ENCODE measurements around the gene CSF1R.

CSF1R gene

GRCh38 chr5:150046031-150046430, 40.3 kb downstream of the CSF1R start:
- no peaks in the 10 kb centered on the region for H3K9me3 ChIP-seq (ENCODE audit: control insufficient read depth in 2 of 2, low read length in 2 of 2)
- H3K27me3 ChIP-seq (ENCODE audit: control insufficient read depth in 2 of 2, insufficient read depth in 2 of 2, low read length in 2 of 2) = no peaks in the 10 kb centered on the region
- H3K4me1 ChIP-seq (ENCODE audit: control insufficient read depth in 2 of 2, insufficient read depth in 2 of 2, low read length in 2 of 2) = peaks cover 12 to 14% of the 10 kb centered on the region in 2 donors
- H3K36me3 ChIP-seq (ENCODE audit: control insufficient read depth in 2 of 2, insufficient read depth in 2 of 2, low read length in 2 of 2) = peaks cover 70 to 79% of the 10 kb centered on the region in 2 donors
- no peak overlapping the region for H3K27ac ChIP-seq (ENCODE audit: low read depth in 2 of 2, low read length in 2 of 2)
- H3K4me3 ChIP-seq (ENCODE audit: low read length in 2 of 2) = no peak overlapping the region
- H3K9ac ChIP-seq (ENCODE audit: low read depth in 1 of 2, low read length in 2 of 2) = no peak overlapping the region

DNA sequence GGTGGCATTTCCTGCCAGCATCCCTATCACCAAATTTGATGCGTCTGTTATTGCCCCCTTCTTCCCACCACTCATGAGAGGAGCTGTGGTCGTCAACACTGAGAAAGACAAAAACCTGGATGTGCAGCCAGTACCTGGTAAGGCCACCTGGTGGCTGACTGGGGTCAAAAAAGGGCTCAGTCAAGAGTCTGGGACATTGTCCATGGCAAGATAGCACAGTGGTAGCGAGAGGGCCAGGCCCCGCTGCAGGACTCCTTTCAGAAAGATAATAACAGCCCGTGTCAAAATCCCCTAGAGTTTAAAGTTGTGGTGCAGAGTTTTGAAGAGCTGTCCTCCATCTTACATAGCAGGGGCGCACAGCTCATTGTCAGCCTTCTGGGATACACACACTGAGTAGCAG, 40.8 kb downstream of the CSF1R start:
- peaks cover 12 to 14% of the 10 kb centered on the region in 2 donors for H3K4me1 ChIP-seq (ENCODE audit: control insufficient read depth in 2 of 2, insufficient read depth in 2 of 2, low read length in 2 of 2)

DNA sequence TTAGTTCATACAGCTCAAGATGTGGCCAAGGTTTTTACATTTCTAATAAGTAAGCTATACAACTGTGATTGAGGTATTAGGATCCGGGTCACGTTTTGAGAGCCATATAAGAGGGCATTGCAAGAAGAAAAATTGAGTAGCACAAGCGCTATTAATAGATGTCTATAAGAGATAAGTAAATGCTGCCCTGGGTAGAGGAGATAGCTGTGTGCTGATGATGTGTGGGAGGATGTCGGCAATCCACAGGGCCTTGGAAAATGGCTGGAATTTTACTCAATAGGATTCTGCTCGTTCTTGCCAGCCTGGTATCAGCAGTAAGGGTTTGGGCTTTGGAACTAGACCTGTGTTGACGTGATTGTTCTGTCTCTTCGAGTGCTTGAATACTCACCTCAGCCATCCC, 41.6 kb downstream of the CSF1R start:
- no peaks in the 10 kb centered on the region for H3K9me3 ChIP-seq (ENCODE audit: control insufficient read depth in 2 of 2, low read length in 2 of 2)
- peaks cover 68 to 76% of the 10 kb centered on the region in 2 donors for H3K36me3 ChIP-seq (ENCODE audit: control insufficient read depth in 2 of 2, insufficient read depth in 2 of 2, low read length in 2 of 2)
- H3K27me3 ChIP-seq (ENCODE audit: control insufficient read depth in 2 of 2, insufficient read depth in 2 of 2, low read length in 2 of 2) = no peaks in the 10 kb centered on the region
- peaks cover 12 to 14% of the 10 kb centered on the region in 2 donors for H3K4me1 ChIP-seq (ENCODE audit: control insufficient read depth in 2 of 2, insufficient read depth in 2 of 2, low read length in 2 of 2)
- no peak overlapping the region for H3K27ac ChIP-seq (ENCODE audit: low read depth in 2 of 2, low read length in 2 of 2)
- no peak overlapping the region for H3K9ac ChIP-seq (ENCODE audit: low read depth in 1 of 2, low read length in 2 of 2)
- no peak overlapping the region for H3K4me3 ChIP-seq (ENCODE audit: low read length in 2 of 2)

More for the DNA sequence above, 40.8 kb downstream of the CSF1R start:
- H3K4me3 ChIP-seq (ENCODE audit: low read length in 2 of 2) = no peak overlapping the region
- no peaks in the 10 kb centered on the region for H3K27me3 ChIP-seq (ENCODE audit: control insufficient read depth in 2 of 2, insufficient read depth in 2 of 2, low read length in 2 of 2)
- no peaks in the 10 kb centered on the region for H3K9me3 ChIP-seq (ENCODE audit: control insufficient read depth in 2 of 2, low read length in 2 of 2)
- H3K9ac ChIP-seq (ENCODE audit: low read depth in 1 of 2, low read length in 2 of 2) = no peak overlapping the region
- H3K27ac ChIP-seq (ENCODE audit: low read depth in 2 of 2, low read length in 2 of 2) = no peak overlapping the region
- peaks cover 70 to 79% of the 10 kb centered on the region in 2 donors for H3K36me3 ChIP-seq (ENCODE audit: control insufficient read depth in 2 of 2, insufficient read depth in 2 of 2, low read length in 2 of 2)

DNA sequence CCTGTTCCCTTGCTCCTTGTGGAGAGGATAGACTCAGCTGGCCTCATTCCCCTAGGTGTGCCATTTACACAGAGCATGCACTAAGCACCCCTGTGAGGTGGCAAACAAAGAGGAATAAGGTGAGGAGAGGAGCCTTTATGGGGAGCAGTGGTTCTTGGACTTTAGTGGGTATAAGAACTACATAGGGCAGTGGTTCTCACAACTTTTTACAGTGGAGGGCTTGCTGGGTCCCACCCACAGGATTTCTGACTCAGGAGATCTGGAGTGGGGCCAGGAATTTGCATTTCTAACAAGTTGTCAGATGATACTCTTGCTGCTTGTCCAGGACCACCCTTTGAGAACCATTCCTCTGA, 42.0 kb downstream of the CSF1R start:
- peaks cover 12 to 14% of the 10 kb centered on the region in 2 donors for H3K4me1 ChIP-seq (ENCODE audit: control insufficient read depth in 2 of 2, insufficient read depth in 2 of 2, low read length in 2 of 2)
- no peaks in the 10 kb centered on the region for H3K27me3 ChIP-seq (ENCODE audit: control insufficient read depth in 2 of 2, insufficient read depth in 2 of 2, low read length in 2 of 2)
- H3K9ac ChIP-seq (ENCODE audit: low read depth in 1 of 2, low read length in 2 of 2) = no peak overlapping the region
- peaks cover 66 to 74% of the 10 kb centered on the region in 2 donors for H3K36me3 ChIP-seq (ENCODE audit: control insufficient read depth in 2 of 2, insufficient read depth in 2 of 2, low read length in 2 of 2)
- no peak overlapping the region for H3K4me3 ChIP-seq (ENCODE audit: low read length in 2 of 2)
- peak overlapping the region; percentile 25 to 46 for H3K27ac ChIP-seq (ENCODE audit: low read depth in 2 of 2, low read length in 2 of 2)
- H3K9me3 ChIP-seq (ENCODE audit: control insufficient read depth in 2 of 2, low read length in 2 of 2) = no peaks in the 10 kb centered on the region

DNA sequence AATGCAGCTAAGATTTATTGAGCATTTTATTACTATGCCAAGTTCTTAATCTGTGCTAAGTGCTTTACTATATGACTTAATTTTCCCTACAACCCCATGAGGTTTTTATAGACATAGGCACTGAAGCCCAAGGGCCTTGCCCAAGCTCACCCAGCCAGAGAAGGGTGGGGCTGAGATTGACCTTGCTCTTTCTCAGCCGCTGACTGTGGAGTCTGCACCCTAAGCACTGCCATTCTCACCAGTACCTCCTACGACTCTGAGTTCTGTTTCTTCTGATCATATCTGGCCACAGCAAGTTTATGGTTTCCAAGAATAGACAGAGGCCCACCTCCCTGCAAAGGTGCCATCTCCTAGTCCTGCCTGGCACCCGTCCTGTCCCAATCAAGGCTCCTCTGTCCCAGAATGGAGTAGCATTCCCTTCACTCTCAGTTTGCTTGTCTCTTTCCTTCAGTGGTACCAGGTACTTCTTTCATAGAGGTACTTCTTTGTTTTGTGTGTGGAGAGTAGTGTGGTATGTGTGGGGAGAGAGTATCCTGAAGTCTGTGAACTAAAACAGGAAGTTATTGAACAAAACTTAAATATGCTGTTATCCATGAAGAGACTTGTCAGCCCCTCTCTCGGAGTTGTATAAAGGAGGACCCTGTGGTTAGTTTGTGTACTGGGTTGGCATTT, 42.6 kb downstream of the CSF1R start:
- peak overlapping the region; percentile 25 to 46 for H3K27ac ChIP-seq (ENCODE audit: low read depth in 2 of 2, low read length in 2 of 2)
- no peaks in the 10 kb centered on the region for H3K9me3 ChIP-seq (ENCODE audit: control insufficient read depth in 2 of 2, low read length in 2 of 2)
- peak overlapping the region in 1 of 2 donors; percentile 24 for H3K4me3 ChIP-seq (ENCODE audit: low read length in 2 of 2)
- H3K27me3 ChIP-seq (ENCODE audit: control insufficient read depth in 2 of 2, insufficient read depth in 2 of 2, low read length in 2 of 2) = no peaks in the 10 kb centered on the region
- H3K36me3 ChIP-seq (ENCODE audit: control insufficient read depth in 2 of 2, insufficient read depth in 2 of 2, low read length in 2 of 2) = peaks cover 65 to 70% of the 10 kb centered on the region in 2 donors
- peak overlapping the region in 1 of 2 donors; percentile 5 for H3K9ac ChIP-seq (ENCODE audit: low read depth in 1 of 2, low read length in 2 of 2)
- peaks cover 12 to 14% of the 10 kb centered on the region in 2 donors for H3K4me1 ChIP-seq (ENCODE audit: control insufficient read depth in 2 of 2, insufficient read depth in 2 of 2, low read length in 2 of 2)

- no peak overlapping the region for H3K9ac ChIP-seq (ENCODE audit: low read depth in 1 of 2, low read length in 2 of 2)
- H3K4me3 ChIP-seq (ENCODE audit: low read length in 2 of 2) = no peak overlapping the region
- no peak overlapping the region for H3K27ac ChIP-seq (ENCODE audit: low read depth in 2 of 2, low read length in 2 of 2)
- H3K27me3 ChIP-seq (ENCODE audit: control insufficient read depth in 2 of 2, insufficient read depth in 2 of 2, low read length in 2 of 2) = no peaks in the 10 kb centered on the region
- peaks cover 61 to 68% of the 10 kb centered on the region in 2 donors for H3K36me3 ChIP-seq (ENCODE audit: control insufficient read depth in 2 of 2, insufficient read depth in 2 of 2, low read length in 2 of 2)
- H3K4me1 ChIP-seq (ENCODE audit: control insufficient read depth in 2 of 2, insufficient read depth in 2 of 2, low read length in 2 of 2) = peaks cover 12 to 14% of the 10 kb centered on the region in 2 donors
- H3K9me3 ChIP-seq (ENCODE audit: control insufficient read depth in 2 of 2, low read length in 2 of 2) = no peaks in the 10 kb centered on the region
Measured at GRCh38 chr5:150042459-150042858, 43.9 kb downstream of the CSF1R start.

- H3K27me3 ChIP-seq (ENCODE audit: control insufficient read depth in 2 of 2, insufficient read depth in 2 of 2, low read length in 2 of 2) = no peaks in the 10 kb centered on the region
- H3K36me3 ChIP-seq (ENCODE audit: control insufficient read depth in 2 of 2, insufficient read depth in 2 of 2, low read length in 2 of 2) = peaks cover 75 to 76% of the 10 kb centered on the region in 2 donors
- H3K4me1 ChIP-seq (ENCODE audit: control insufficient read depth in 2 of 2, insufficient read depth in 2 of 2, low read length in 2 of 2) = peaks cover 3 to 5% of the 10 kb centered on the region in 2 donors
- no peaks in the 10 kb centered on the region for H3K9me3 ChIP-seq (ENCODE audit: control insufficient read depth in 2 of 2, low read length in 2 of 2)
- no peak overlapping the region for H3K4me3 ChIP-seq (ENCODE audit: low read length in 2 of 2)
- H3K27ac ChIP-seq (ENCODE audit: low read depth in 2 of 2, low read length in 2 of 2) = no peak overlapping the region
- no peak overlapping the region for H3K9ac ChIP-seq (ENCODE audit: low read depth in 1 of 2, low read length in 2 of 2)
Measured at GRCh38 chr5:150038547-150038946, 47.8 kb downstream of the CSF1R start.

DNA sequence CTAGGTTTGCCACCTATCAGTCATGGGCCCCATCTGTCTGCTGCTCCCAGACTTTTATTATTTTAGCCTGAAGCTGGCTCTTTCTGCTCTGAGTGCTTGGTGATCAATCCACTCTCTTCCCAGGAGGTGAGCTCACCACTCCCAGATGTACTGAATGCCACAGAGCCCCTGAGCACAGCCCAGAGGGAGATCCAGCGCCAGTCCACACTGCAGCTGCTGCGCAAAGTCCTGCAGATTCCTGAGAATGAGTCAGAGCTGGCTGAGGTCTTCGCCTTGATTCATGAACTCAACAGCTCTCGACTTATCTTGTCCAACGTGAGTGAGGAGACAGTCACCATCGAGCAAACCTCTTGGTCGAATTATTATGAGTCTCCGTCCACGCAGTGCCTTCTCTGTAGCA, 49.8 kb downstream of the CSF1R start:
- H3K4me3 ChIP-seq (ENCODE audit: low read length in 2 of 2) = no peak overlapping the region
- H3K9me3 ChIP-seq (ENCODE audit: control insufficient read depth in 2 of 2, low read length in 2 of 2) = no peaks in the 10 kb centered on the region
- H3K36me3 ChIP-seq (ENCODE audit: control insufficient read depth in 2 of 2, insufficient read depth in 2 of 2, low read length in 2 of 2) = peaks cover 81 to 86% of the 10 kb centered on the region in 2 donors
- H3K27me3 ChIP-seq (ENCODE audit: control insufficient read depth in 2 of 2, insufficient read depth in 2 of 2, low read length in 2 of 2) = no peaks in the 10 kb centered on the region
- no peak overlapping the region for H3K9ac ChIP-seq (ENCODE audit: low read depth in 1 of 2, low read length in 2 of 2)
- no peaks in the 10 kb centered on the region for H3K4me1 ChIP-seq (ENCODE audit: control insufficient read depth in 2 of 2, insufficient read depth in 2 of 2, low read length in 2 of 2)
- H3K27ac ChIP-seq (ENCODE audit: low read depth in 2 of 2, low read length in 2 of 2) = no peak overlapping the region

GRCh38 chr5:150035139-150035895, 51.0 kb downstream of the CSF1R start:
- Histone ChIP-seq H3K27ac (ENCODE audit: low read depth in 2 of 2, low read length in 2 of 2) (no peak overlapping the region), H3K4me3 (ENCODE audit: low read length in 2 of 2) (no peak overlapping the region), H3K27me3 (ENCODE audit: control insufficient read depth in 2 of 2, insufficient read depth in 2 of 2, low read length in 2 of 2) (no peaks in the 10 kb centered on the region), H3K4me1 (ENCODE audit: control insufficient read depth in 2 of 2, insufficient read depth in 2 of 2, low read length in 2 of 2) (no peaks in the 10 kb centered on the region), H3K9ac (ENCODE audit: low read depth in 1 of 2, low read length in 2 of 2) (no peak overlapping the region), H3K9me3 (ENCODE audit: control insufficient read depth in 2 of 2, low read length in 2 of 2) (no peaks in the 10 kb centered on the region), H3K36me3 (ENCODE audit: control insufficient read depth in 2 of 2, insufficient read depth in 2 of 2, low read length in 2 of 2) (peaks cover 81 to 86% of the 10 kb centered on the region in 2 donors)

DNA sequence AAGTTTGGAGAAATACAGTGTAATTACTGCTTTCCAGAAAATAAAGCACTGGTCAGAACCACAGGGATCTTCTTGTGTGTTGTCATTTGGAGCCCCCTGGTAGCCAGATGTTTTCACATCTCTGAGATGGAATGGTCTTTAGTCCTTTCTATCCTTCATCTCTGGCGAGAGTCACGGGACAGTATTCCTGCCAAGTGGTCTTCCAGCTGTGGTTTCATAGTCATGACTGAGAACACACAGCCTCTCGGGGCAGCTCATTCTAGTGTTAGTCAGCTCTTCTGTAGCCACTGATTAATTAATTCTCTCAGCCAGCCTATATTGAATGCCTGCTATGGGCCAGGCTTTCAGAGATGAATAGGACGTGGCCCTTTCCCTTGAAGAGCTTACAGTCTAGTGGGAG, 51.7 kb downstream of the CSF1R start:
- no peak overlapping the region for H3K27ac ChIP-seq (ENCODE audit: low read depth in 2 of 2, low read length in 2 of 2)
- H3K27me3 ChIP-seq (ENCODE audit: control insufficient read depth in 2 of 2, insufficient read depth in 2 of 2, low read length in 2 of 2) = no peaks in the 10 kb centered on the region
- peaks cover 82 to 86% of the 10 kb centered on the region in 2 donors for H3K36me3 ChIP-seq (ENCODE audit: control insufficient read depth in 2 of 2, insufficient read depth in 2 of 2, low read length in 2 of 2)

More for the DNA sequence above, 51.7 kb downstream of the CSF1R start:
- Histone ChIP-seq H3K4me1 (ENCODE audit: control insufficient read depth in 2 of 2, insufficient read depth in 2 of 2, low read length in 2 of 2) (no peaks in the 10 kb centered on the region), H3K4me3 (ENCODE audit: low read length in 2 of 2) (no peak overlapping the region), H3K9ac (ENCODE audit: low read depth in 1 of 2, low read length in 2 of 2) (no peak overlapping the region), H3K9me3 (ENCODE audit: control insufficient read depth in 2 of 2, low read length in 2 of 2) (no peaks in the 10 kb centered on the region)

Data from mucosa of rectum (tissue), 2 donors.